OCI-LY1 (cell line): Measurements from ENCODE around the gene CEND1.

Experiments used
- H2AFZ ChIP-seq: fragments of 200-600 bp; sonication (generic), shearing (Covaris generic); 2 replicates; pipeline ENCODE4 v1.6.0; 2014; ENCODE audit warnings: antibody characterized with exemption, mild to moderate bottlenecking, low read length
- H3F3A ChIP-seq: fragments of 200-600 bp; sonication (generic), shearing (Covaris generic); 2 replicates; pipeline ENCODE4 v1.6.0; 2014; ENCODE audit warnings: mild to moderate bottlenecking, antibody characterized with exemption, low read length, moderate library complexity; ENCODE audit not compliant: insufficient read depth
- H3K27ac ChIP-seq: fragments of 200-600 bp; sonication (generic); 2 replicates; pipeline ENCODE4 v1.5.1; 2014; ENCODE audit warnings: low read length, mixed run types, mild to moderate bottlenecking, low read depth; ENCODE audit not compliant: poor library complexity, severe bottlenecking
- H3K27me3 ChIP-seq: fragments of 200-600 bp; sonication (generic); 2 replicates; pipeline ENCODE4 v1.6.0; 2014; ENCODE audit warnings: antibody characterized with exemption, mild to moderate bottlenecking, low read length, moderate library complexity; ENCODE audit not compliant: insufficient read depth
- H3K36me3 ChIP-seq: fragments of 200-600 bp; sonication (generic); 2 replicates; pipeline ENCODE4 v1.6.1; 2014; ENCODE audit warnings: mild to moderate bottlenecking, antibody characterized with exemption, low read length, moderate library complexity, mixed read lengths; ENCODE audit not compliant: insufficient read depth
- H3K4me1 ChIP-seq: fragments of 200-600 bp; sonication (generic); 2 replicates; pipeline ENCODE4 v1.5.1; 2014; ENCODE audit warnings: mild to moderate bottlenecking, low read length, moderate library complexity; ENCODE audit not compliant: insufficient read depth, severe bottlenecking
- H3K4me2 ChIP-seq: fragments of 200-600 bp; sonication (generic), shearing (Covaris generic); 2 replicates; pipeline ENCODE4 v1.6.1; 2014; ENCODE audit warnings: low read length
- H3K4me3 ChIP-seq: fragments of 200-600 bp; sonication (generic); 2 replicates; pipeline ENCODE4 v1.5.1; 2014; ENCODE audit warnings: low read length, low read depth, mild to moderate bottlenecking, mixed read lengths; ENCODE audit not compliant: poor library complexity, severe bottlenecking
- H3K79me2 ChIP-seq: fragments of 200-600 bp; shearing (Covaris generic); 2 replicates; pipeline ENCODE4 v1.6.1; 2016; ENCODE audit warnings: mixed run types, low read length, mixed read lengths; ENCODE audit not compliant: insufficient read depth
- H3K9ac ChIP-seq: fragments of 200-600 bp; sonication (generic), shearing (Covaris generic); 2 replicates; pipeline ENCODE4 v1.6.1; 2014; ENCODE audit warnings: mild to moderate bottlenecking, low read length, mixed read lengths
- H3K9me2 ChIP-seq: fragments of 200-600 bp; sonication (generic), shearing (Covaris generic); 2 replicates; pipeline ENCODE4 v1.6.1; 2014; ENCODE audit warnings: low read depth, mild to moderate bottlenecking, low read length, mixed read lengths
- H3K9me3 ChIP-seq: fragments of 200-600 bp; shearing (Covaris generic); 2 replicates; pipeline ENCODE4 v1.6.1; 2014; ENCODE audit warnings: low read length, mixed read lengths
- H4K20me1 ChIP-seq: fragments of 200-600 bp; sonication (generic), shearing (Covaris generic); 2 replicates; pipeline ENCODE4 v1.6.0; 2016; ENCODE audit warnings: mild to moderate bottlenecking, low read length; ENCODE audit not compliant: insufficient read depth
- EZH2 ChIP-seq: fragments of 200-600 bp; sonication (generic), shearing (Covaris generic); IDR thresholded peaks from 2 replicates; pipeline ENCODE4 v1.8.0; 2017; ENCODE audit warnings: borderline replicate concordance, mixed run types, mild to moderate bottlenecking, antibody characterized with exemption, low read length, moderate library complexity, mixed read lengths
- TF ChIP-seq, protein P1 (sequence below): fragments of 200-600 bp; sonication (generic), shearing (Covaris generic); IDR thresholded peaks from 2 replicates; pipeline ENCODE4 v1.5.1; 2017; ENCODE audit warnings: mild to moderate bottlenecking, antibody characterized with exemption, low read length, moderate library complexity, mixed read lengths

Gene CEND1

DNA sequence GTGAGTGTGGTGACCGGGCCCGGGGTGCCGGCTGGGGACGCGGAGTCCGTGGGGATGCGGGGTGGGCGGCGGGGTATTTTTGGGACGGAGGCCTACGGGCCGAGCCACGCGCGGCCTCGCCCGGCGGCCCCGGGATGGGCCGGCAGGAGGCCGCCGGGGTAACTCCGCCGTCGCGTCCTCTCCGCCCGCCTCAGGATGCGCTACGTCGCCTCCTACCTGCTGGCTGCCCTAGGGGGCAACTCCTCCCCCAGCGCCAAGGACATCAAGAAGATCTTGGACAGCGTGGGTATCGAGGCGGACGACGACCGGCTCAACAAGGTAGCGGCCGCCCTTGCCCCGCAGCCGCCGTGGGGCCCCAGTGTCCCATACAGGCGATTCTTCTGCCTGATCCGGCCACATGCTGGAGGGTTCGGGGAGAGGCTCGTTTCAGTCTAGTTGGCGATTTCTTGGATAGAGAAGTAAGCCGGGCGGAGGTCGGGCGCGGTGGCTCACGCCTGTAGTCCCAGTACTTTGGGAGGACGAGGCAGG, 20.2 kb upstream of the CEND1 start:
- TF ChIP-seq EZH2 = no peak
- TF ChIP-seq, protein P1, sequence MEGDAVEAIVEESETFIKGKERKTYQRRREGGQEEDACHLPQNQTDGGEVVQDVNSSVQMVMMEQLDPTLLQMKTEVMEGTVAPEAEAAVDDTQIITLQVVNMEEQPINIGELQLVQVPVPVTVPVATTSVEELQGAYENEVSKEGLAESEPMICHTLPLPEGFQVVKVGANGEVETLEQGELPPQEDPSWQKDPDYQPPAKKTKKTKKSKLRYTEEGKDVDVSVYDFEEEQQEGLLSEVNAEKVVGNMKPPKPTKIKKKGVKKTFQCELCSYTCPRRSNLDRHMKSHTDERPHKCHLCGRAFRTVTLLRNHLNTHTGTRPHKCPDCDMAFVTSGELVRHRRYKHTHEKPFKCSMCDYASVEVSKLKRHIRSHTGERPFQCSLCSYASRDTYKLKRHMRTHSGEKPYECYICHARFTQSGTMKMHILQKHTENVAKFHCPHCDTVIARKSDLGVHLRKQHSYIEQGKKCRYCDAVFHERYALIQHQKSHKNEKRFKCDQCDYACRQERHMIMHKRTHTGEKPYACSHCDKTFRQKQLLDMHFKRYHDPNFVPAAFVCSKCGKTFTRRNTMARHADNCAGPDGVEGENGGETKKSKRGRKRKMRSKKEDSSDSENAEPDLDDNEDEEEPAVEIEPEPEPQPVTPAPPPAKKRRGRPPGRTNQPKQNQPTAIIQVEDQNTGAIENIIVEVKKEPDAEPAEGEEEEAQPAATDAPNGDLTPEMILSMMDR = no peak
- Histone ChIP-seq H3K4me1 (peaks cover 41% of the 10 kb centered on the region), H3K4me2 (peak overlapping the region; percentile 88), H2AFZ (no peak overlapping the region), H3K27ac (peak overlapping the region; percentile 59), H3K4me3 (peak overlapping the region; percentile 83), H3F3A (no peaks in the 10 kb centered on the region; the same call in 1 of the 2 replicates), H3K27me3 (no peaks in the 10 kb centered on the region), H3K36me3 (peaks cover 45% of the 10 kb centered on the region), H4K20me1 (no peaks in the 10 kb centered on the region), H3K79me2 (peaks cover 15% of the 10 kb centered on the region), H3K9me3 (no peaks in the 10 kb centered on the region), H3K9ac (peak overlapping the region; percentile 91), H3K9me2 (no peaks in the 10 kb centered on the region)

DNA sequence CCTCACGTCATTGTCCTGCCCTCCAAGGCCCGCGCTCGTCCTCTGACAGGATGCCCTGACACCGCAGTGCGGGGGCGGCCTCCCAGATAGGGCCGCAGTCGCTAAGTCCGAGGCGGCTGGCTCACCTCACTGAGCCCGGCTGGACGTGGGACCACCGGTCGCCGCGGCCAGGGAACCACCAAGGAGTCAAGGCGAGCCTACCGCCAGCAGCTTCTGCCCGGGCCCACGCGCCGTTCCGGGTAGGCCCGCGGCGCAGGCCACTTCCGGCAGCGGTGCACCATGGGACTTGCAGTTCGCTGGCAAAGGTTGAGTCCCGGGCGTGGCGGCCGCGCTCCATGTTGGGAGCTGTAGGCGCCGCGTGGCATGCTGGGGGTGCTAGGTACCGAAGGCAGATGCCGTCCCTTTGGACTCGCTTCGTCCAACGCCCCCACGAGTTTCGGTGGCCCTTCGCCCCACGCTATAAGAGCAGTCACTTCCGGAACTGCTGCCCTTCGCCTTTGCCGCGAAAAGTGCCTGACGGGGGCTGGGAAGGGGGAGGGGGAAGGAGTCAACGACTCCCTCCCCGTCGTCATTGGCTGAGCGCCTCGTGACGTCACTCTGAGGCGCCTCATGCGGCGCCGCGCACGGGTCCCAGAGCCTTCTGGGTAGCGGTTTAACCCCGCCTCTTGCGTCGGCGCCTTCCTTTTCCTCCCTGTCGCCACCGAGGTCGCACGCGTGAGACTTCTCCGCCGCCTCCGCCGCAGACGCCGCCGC, 19.6 kb upstream of the CEND1 start, which contains the start of gene RPLP2:
TSS of gene RPLP2 (plus strand) at position 681 of the 753 bp plus-strand sequence. CDS start 268 bp downstream, outside the sequence.
- TF ChIP-seq, protein P1 = no peak
- no peak for TF ChIP-seq EZH2
- Histone ChIP-seq H3K4me1 (peaks cover 45% of the 10 kb centered on the region), H2AFZ (no peak within 1 kb of the TSS)

DNA sequence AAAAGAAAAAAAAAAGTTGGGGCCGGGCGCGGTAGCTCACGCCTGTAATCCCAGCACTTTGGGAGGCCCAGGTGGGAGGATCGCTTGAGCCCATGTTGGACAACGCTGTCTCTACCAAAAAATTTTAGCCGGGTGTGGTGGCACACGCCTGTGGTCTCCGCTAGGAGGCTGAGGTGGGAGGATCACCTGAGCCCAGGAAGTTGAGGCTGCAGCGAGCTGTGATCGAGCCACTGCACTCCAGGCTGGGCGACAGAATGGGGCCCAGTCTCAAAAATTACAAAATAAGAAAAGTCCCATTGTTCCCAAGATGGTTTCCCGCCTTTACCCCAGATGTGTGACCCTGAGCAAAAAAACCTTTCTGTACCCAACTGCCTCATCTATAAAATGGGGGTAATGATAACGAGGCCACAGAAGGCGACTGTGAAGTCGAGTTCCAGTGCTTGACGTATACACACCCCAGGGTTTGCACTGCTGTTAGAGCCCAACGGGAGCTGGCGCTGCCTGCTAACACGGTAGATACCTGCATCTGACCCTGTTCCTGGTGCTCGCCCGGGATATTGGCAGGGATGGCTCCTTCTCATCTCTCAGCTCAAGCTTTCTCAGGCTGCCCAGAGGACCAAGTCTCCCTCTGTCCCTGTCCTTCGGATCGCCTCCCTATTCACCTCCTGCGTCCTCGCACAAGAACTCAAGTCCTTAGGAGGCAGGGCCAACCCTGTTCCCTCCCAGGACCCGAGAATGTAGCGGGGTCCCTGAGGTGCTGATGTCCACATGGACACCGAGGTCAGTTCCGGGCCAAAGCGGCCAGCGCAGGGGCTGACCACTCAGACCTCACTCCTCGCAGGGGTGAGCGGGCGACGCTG, 18.8 kb upstream of the CEND1 start:
- H3K27me3 ChIP-seq = no peaks in the 10 kb centered on the region
- peak overlapping the region; percentile 88 for H3K4me2 ChIP-seq
- no peaks in the 10 kb centered on the region; the same call in 1 of the 2 replicates for H3F3A ChIP-seq
- no peaks in the 10 kb centered on the region for H4K20me1 ChIP-seq
- peak overlapping the region; percentile 91 for H3K9ac ChIP-seq
- TF ChIP-seq EZH2 = no peak
- TF ChIP-seq, protein P1 = peak; percentile 21; the same call in 1 of the 2 replicates
- H3K27ac ChIP-seq = peak overlapping the region; percentile 89
- peaks cover 53% of the 10 kb centered on the region for H3K4me1 ChIP-seq
- H3K4me3 ChIP-seq = peak overlapping the region; percentile 83
- peaks cover 15% of the 10 kb centered on the region for H3K79me2 ChIP-seq
- peaks cover 36% of the 10 kb centered on the region for H3K36me3 ChIP-seq
- H3K9me2 ChIP-seq = no peaks in the 10 kb centered on the region
- H3K9me3 ChIP-seq = no peaks in the 10 kb centered on the region
- H2AFZ ChIP-seq = no peak overlapping the region

More for the DNA sequence above, 19.6 kb upstream of the CEND1 start, which contains the start of gene RPLP2:
- Histone ChIP-seq H4K20me1 (no peaks in the 10 kb centered on the region), H3K27me3 (no peaks in the 10 kb centered on the region), H3K4me3 (peak within 1 kb of the TSS; percentile 83), H3F3A (no peaks in the 10 kb centered on the region; the same call in 1 of the 2 replicates), H3K36me3 (peaks cover 41% of the 10 kb centered on the region), H3K9me2 (no peaks in the 10 kb centered on the region), H3K9me3 (no peaks in the 10 kb centered on the region), H3K27ac (peak within 1 kb of the TSS; percentile 89), H3K4me2 (peak within 1 kb of the TSS; percentile 88), H3K9ac (peak within 1 kb of the TSS; percentile 91), H3K79me2 (peaks cover 15% of the 10 kb centered on the region)
